C4-2B (cell line): ENCODE data around the gene CRADD.

Experiments used
- H3K27ac ChIP-seq: fragments of 450-650 bp; 2 replicates; pipeline ENCODE4 v1.5.1; 2017
- CTCF ChIP-seq: fragments of 450-650 bp; conservative IDR thresholded peaks from 2 replicates; pipeline ENCODE4 v1.5.1; 2017; ENCODE audit warnings: mild to moderate bottlenecking
- ZFX ChIP-seq: fragments of 450-650 bp; IDR thresholded peaks from 2 replicates; pipeline ENCODE4 v1.6.1; 2017

CRADD gene

GRCh38 chr12:93673084-93673483, 4.1 kb upstream of the CRADD start:
- H3K27ac ChIP-seq: no peak overlapping the region
- no peak for TF ChIP-seq CTCF
- TF ChIP-seq ZFX: no peak

GRCh38 chr12:93674386-93674785, 2.8 kb upstream of the CRADD start:
- no peak overlapping the region for H3K27ac ChIP-seq
- TF ChIP-seq ZFX (no peak), CTCF (no peak)

- H3K27ac ChIP-seq: peak overlapping the region; percentile 94
- TF ChIP-seq ZFX (no peak), CTCF (no peak)
Measured at GRCh38 chr12:93676408-93677194, 574 bp upstream of the CRADD start.

GRCh38 chr12:93678779-93679178, 1.6 kb downstream of the CRADD start:
- H3K27ac ChIP-seq: peak overlapping the region; percentile 94; the same call in 1 of the 2 replicates

GRCh38 chr12:93679308-93679925, 2.2 kb downstream of the CRADD start:
- TF ChIP-seq ZFX: no peak
- no peak for TF ChIP-seq CTCF
- H3K27ac ChIP-seq: 0 out of 2 replicates have a peak overlapping the region, but pooled peaks have one; percentile 94

More at GRCh38 chr12:93678779-93679178, 1.6 kb downstream of the CRADD start:
- TF ChIP-seq CTCF (no peak), ZFX (no peak)

- TF ChIP-seq CTCF: no peak
- no peak for TF ChIP-seq ZFX
- no peak overlapping the region for H3K27ac ChIP-seq
Measured at GRCh38 chr12:93680006-93680405, 2.8 kb downstream of the CRADD start.

GRCh38 chr12:93682846-93683261, 5.7 kb downstream of the CRADD start:
- H3K27ac ChIP-seq: no peak overlapping the region
- no peak for TF ChIP-seq ZFX
- no peak for TF ChIP-seq CTCF
